DOHH2 (cell line): ENCODE measurements around the gene GFOD2.

Experiments used
- H3F3A ChIP-seq: fragments of 200-600 bp; sonication (generic), shearing (Covaris generic); 2 replicates; pipeline ENCODE4 v1.6.0; 2016; ENCODE audit warnings: antibody characterized with exemption, mild to moderate bottlenecking; ENCODE audit not compliant: control insufficient read depth, insufficient read depth
- H3K27ac ChIP-seq: fragments of 200-600 bp; sonication (generic); 2 replicates; pipeline ENCODE4 v1.5.1; 2014; ENCODE audit warnings: low read depth, mild to moderate bottlenecking, low read length, moderate library complexity
- H3K27me3 ChIP-seq: fragments of 200-600 bp; sonication (generic); 2 replicates; pipeline ENCODE4 v1.6.1; 2014; ENCODE audit warnings: mild to moderate bottlenecking, low read length, mixed read lengths; ENCODE audit not compliant: control insufficient read depth
- H3K36me3 ChIP-seq: fragments of 200-600 bp; sonication (generic); 2 replicates; pipeline ENCODE4 v1.6.1; 2014; ENCODE audit warnings: mild to moderate bottlenecking, low read length, moderate library complexity, mixed read lengths; ENCODE audit not compliant: control insufficient read depth
- H3K4me1 ChIP-seq: fragments of 200-600 bp; sonication (generic); 2 replicates; pipeline ENCODE4 v1.6.1; 2014; ENCODE audit warnings: mild to moderate bottlenecking, low read length, mixed read lengths; ENCODE audit not compliant: control insufficient read depth
- H3K4me2 ChIP-seq: fragments of 200-600 bp; sonication (generic); 2 replicates; pipeline ENCODE4 v1.6.0; 2014; ENCODE audit warnings: mild to moderate bottlenecking, low read length, moderate library complexity
- H3K4me3 ChIP-seq: fragments of 200-600 bp; sonication (generic); 2 replicates; pipeline ENCODE4 v1.5.1; 2014; ENCODE audit warnings: mild to moderate bottlenecking, low read length, mixed read lengths
- H3K79me2 ChIP-seq: fragments of 200-600 bp; sonication (generic); 2 replicates; pipeline ENCODE4 v1.6.1; 2014; ENCODE audit warnings: mild to moderate bottlenecking, low read length, mixed read lengths; ENCODE audit not compliant: control insufficient read depth
- H3K9me2 ChIP-seq: fragments of 200-600 bp; sonication (generic); replicated peaks from 2 replicates; pipeline ENCODE4 v1.6.1; 2014; ENCODE audit warnings: mild to moderate bottlenecking, low read length, mixed read lengths; ENCODE audit not compliant: control insufficient read depth
- H3K9me3 ChIP-seq: fragments of 200-600 bp; sonication (generic); 2 replicates; pipeline ENCODE4 v1.6.1; 2014; ENCODE audit warnings: antibody characterized with exemption, low read length, mixed read lengths; ENCODE audit not compliant: control insufficient read depth, insufficient read depth
- H4K20me1 ChIP-seq: fragments of 200-600 bp; sonication (generic); 2 replicates; pipeline ENCODE4 v1.6.0; 2014; ENCODE audit warnings: low read depth, mild to moderate bottlenecking, antibody characterized with exemption, low read length, moderate library complexity; ENCODE audit not compliant: control insufficient read depth, insufficient read depth
- EZH2phosphoT487 ChIP-seq: fragments of 200-600 bp; sonication (generic); IDR thresholded peaks from 2 replicates; pipeline ENCODE4 v1.6.1; 2017; ENCODE audit warnings: borderline replicate concordance, mild to moderate bottlenecking, antibody characterized with exemption, low read length, moderate library complexity, mixed read lengths
- TF ChIP-seq, protein P1 (sequence below): fragments of 200-600 bp; sonication (generic); IDR thresholded peaks from one replicate; pipeline ENCODE4 v1.5.1; 2014; ENCODE audit warnings: antibody characterized with exemption, mild to moderate bottlenecking, low read depth, low read length; ENCODE audit not compliant: poor library complexity, severe bottlenecking

The GFOD2 gene

DNA sequence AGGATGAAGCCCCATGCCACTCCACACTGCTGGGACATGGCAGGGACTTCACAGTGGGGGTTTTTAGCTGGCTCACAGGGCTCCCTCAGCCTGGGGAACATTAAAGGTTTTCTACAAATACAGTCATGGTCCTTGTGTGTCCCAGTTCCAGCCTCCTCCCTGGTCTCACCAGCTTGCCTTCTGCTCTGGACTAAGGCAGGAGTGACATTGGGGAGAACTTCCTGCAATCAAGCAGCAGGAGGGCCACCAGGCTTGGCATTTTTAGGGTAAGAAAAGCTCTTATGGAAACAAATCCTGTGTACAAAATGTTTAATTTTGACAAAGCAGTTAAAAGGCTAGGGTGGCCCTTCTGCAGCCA, 56.5 kb downstream of the GFOD2 start:
- no peak overlapping the region for H3K4me2 ChIP-seq
- peaks cover 41% of the 10 kb centered on the region for H3K4me1 ChIP-seq
- H3K36me3 ChIP-seq = peaks cover 40% of the 10 kb centered on the region
- no peak overlapping the region for H3K4me3 ChIP-seq
- H3K9me2 ChIP-seq = no peaks in the 10 kb centered on the region
- no peak overlapping the region for H3K27ac ChIP-seq
- H3K9me3 ChIP-seq = no peaks in the 10 kb centered on the region
- no peaks in the 10 kb centered on the region for H3K27me3 ChIP-seq
- H3K79me2 ChIP-seq = peaks cover 29% of the 10 kb centered on the region
- no peaks in the 10 kb centered on the region for H3F3A ChIP-seq
- peaks cover 4% of the 10 kb centered on the region; the same call in 1 of the 2 replicates for H4K20me1 ChIP-seq
- TF ChIP-seq, protein P1, sequence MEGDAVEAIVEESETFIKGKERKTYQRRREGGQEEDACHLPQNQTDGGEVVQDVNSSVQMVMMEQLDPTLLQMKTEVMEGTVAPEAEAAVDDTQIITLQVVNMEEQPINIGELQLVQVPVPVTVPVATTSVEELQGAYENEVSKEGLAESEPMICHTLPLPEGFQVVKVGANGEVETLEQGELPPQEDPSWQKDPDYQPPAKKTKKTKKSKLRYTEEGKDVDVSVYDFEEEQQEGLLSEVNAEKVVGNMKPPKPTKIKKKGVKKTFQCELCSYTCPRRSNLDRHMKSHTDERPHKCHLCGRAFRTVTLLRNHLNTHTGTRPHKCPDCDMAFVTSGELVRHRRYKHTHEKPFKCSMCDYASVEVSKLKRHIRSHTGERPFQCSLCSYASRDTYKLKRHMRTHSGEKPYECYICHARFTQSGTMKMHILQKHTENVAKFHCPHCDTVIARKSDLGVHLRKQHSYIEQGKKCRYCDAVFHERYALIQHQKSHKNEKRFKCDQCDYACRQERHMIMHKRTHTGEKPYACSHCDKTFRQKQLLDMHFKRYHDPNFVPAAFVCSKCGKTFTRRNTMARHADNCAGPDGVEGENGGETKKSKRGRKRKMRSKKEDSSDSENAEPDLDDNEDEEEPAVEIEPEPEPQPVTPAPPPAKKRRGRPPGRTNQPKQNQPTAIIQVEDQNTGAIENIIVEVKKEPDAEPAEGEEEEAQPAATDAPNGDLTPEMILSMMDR = no peak

DNA sequence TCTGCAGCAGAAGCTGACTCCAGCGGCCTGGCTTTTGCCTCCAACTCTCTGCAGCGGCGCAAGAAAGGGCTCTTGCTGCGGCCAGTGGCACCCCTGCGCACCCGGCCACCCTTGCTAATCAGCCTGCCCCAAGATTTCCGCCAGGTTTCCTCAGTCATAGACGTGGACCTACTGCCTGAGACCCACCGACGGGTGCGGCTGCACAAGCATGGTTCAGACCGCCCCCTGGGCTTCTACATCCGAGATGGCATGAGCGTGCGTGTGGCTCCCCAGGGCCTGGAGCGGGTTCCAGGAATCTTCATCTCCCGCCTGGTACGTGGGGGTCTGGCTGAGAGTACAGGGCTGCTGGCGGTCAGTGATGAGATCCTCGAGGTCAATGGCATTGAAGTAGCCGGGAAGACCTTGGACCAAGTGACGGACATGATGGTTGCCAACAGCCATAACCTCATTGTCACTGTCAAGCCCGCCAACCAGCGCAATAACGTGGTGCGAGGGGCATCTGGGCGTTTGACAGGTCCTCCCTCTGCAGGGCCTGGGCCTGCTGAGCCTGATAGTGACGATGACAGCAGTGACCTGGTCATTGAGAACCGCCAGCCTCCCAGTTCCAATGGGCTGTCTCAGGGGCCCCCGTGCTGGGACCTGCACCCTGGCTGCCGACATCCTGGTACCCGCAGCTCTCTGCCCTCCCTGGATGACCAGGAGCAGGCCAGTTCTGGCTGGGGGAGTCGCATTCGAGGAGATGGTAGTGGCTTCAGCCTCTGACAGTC, 57.0 kb downstream of the GFOD2 start:
- Histone ChIP-seq H4K20me1 (peaks cover 4% of the 10 kb centered on the region; the same call in 1 of the 2 replicates), H3K4me3 (peak overlapping the region; percentile 87), H3K79me2 (peaks cover 29% of the 10 kb centered on the region), H3K27me3 (no peaks in the 10 kb centered on the region), H3K36me3 (peaks cover 44% of the 10 kb centered on the region), H3K9me3 (no peaks in the 10 kb centered on the region), H3K4me2 (peak overlapping the region; percentile 93), H3F3A (no peaks in the 10 kb centered on the region), H3K9me2 (no peaks in the 10 kb centered on the region), H3K27ac (no peak overlapping the region), H3K4me1 (peaks cover 35% of the 10 kb centered on the region)
- TF ChIP-seq, protein P1 = no peak
- no peak for TF ChIP-seq EZH2phosphoT487

DNA sequence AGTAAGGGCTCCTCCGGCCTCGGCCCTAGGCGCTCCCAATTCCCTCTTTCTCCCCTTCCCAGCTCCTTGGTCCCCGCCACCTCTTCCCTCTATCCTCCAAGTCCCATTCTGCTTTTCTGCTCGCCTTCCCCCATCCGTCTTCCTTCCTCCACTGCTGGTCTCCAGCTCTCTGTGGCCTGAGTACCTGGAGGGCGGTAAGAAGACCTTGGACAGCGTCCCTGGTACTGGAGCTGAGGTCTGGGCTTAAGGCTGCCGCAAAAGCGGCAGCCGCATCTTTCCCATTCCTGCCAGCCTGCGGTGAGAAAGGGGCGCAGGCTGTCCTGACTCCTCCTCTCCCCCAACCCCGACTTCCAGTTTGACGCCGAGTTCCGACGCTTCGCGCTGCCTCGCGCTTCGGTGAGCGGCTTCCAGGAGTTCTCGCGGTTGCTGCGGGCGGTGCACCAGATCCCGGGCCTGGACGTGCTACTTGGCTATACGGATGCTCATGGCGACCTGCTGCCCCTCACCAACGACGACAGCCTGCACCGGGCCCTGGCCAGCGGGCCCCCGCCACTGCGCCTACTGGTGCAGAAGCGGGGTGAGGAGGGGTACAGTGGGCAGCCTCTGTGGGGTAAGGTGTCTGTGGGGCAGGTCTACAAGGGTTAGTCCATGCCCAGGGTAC, 57.9 kb downstream of the GFOD2 start:
- Histone ChIP-seq H3K27ac (peak overlapping the region; percentile 42), H3K36me3 (peaks cover 53% of the 10 kb centered on the region), H3K79me2 (peaks cover 29% of the 10 kb centered on the region), H3K9me3 (no peaks in the 10 kb centered on the region), H3K4me3 (peak overlapping the region; percentile 87), H3K4me2 (peak overlapping the region; percentile 93), H3F3A (no peaks in the 10 kb centered on the region), H4K20me1 (peaks cover 4% of the 10 kb centered on the region; the same call in 1 of the 2 replicates), H3K4me1 (peaks cover 32% of the 10 kb centered on the region), H3K27me3 (no peaks in the 10 kb centered on the region), H3K9me2 (no peaks in the 10 kb centered on the region)
- TF ChIP-seq, protein P1 = no peak
- no peak for TF ChIP-seq EZH2phosphoT487
